GM12801 (cell line): ENCODE results near the gene CLASP1.

ENCODE experiments used
- CTCF ChIP-seq: IDR thresholded peaks from one replicate; pipeline ENCODE4 v1.5.1; 2011; ENCODE audit warnings: control low read depth; ENCODE audit not compliant: insufficient read length; ENCODE audit errors: extremely low read depth

CLASP1 gene

DNA sequence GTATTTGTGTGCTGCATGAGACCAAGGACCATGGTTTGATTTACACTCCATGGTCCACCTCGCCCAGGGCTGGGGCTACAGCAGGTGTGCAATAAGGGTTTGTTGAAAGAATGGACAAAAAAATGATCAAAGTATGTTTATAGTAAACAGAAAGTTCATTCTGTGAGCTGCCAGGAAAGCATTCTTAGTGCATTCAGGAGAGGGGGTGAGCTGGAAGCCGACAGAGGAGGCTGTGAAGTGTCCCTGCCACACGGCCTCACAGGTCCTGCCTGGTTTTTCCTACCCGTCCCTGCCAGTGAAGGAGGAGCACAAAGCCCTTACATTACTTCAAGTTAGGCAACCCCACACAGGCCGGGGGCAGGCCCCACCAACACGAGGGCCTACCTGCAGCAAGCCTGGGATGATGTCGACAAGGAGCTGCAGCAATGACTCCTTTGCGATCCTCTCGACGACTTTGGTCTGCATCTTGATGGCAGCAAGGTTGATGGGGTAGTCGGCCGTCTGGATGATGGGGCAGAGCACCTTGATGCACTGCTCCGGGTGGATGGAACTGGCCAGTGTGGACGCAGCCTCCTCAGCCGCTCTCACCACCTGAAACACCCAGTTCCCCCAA lies 301.0 kb downstream of the CLASP1 start:
- TF ChIP-seq CTCF: no peak

- no peak for TF ChIP-seq CTCF
Observed at GRCh38 chr2:121346859-121347258, 302.4 kb downstream of the CLASP1 start.

- TF ChIP-seq CTCF: no peak
Observed at GRCh38 chr2:121346407-121346806, 302.9 kb downstream of the CLASP1 start.

- no peak for TF ChIP-seq CTCF
Observed at GRCh38 chr2:121345887-121346286, 303.4 kb downstream of the CLASP1 start.

DNA sequence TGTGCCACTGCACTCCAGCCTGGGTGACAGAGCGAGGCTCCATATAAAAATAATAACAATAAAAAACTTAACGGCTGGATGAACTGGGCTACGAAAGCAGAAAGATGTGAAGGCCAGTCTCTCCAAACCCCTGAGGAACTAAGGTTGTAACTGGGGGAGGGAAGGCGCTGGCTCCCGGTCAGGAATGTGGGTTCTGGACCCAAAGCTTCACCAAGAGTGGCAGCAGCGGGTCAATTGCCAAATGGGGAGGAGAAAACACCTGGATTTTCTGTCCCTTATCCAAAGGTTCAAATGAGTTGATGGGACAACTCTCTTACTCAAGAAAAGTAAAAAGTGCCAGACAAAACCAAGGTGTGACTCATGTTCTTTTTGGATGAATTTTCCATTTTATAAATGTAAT lies 304.2 kb downstream of the CLASP1 start:
- no peak for TF ChIP-seq CTCF

- no peak for TF ChIP-seq CTCF
Observed at GRCh38 chr2:121343191-121343590, 306.1 kb downstream of the CLASP1 start.

DNA sequence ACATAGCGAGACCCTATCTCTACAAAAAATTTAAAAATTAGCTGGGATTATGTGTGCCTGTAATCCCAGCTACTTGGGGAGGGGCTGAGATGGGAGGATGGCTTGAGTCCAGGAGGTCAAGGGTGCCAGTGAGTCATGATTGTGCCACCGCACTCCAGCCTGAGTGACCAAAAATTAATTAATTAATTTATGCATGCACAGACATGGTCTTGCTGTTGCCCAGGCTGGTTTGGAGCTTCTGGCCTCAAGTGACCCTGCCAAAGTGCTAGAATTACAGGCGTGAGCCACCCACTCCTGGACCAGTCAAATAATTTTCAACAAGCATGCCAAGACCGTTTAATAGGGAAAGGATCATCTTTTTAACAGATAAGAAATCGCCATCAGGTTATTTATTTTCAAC lies 306.5 kb downstream of the CLASP1 start:
- no peak for TF ChIP-seq CTCF

DNA sequence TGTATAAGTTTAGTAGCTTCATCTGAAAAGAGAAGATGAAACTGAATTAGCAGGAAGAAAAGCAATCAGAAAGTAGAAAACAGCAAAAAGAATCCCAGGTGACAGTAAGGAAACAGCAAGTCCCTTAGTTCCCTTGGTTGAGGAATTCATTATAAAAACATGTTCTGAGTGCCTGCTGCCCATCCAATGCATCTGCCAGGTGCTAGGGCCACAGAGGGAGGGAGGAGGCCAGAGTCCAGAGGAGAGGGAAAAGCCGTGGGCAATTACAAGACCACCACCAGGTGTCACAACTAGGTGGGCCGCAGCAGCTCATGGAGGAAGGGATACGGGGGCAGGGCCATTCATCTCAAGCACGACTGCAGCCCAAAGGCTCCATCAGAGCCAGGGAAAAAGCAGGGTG lies 308.3 kb downstream of the CLASP1 start:
- no peak for TF ChIP-seq CTCF
